Umbilical cord (tissue), 2 donors: Measurements from ENCODE around the gene ABLIM2. TPM values are rescaled to one million over a fixed set of nuclear protein-coding genes. Genes with fewer than 3 reads are reported as not detected.

Experiments used
- DNase-seq: peaks from one replicate; pipeline ENCODE4 v3.0.0-alpha.2; 2015; ENCODE audit warnings: low spot score
- total RNA-seq: library from RNA; depleted of rRNA; stranded (reverse); fragments of >200 nt; gene quantifications from one replicate; pipeline ENCODE4 v1.2.3, GENCODE V29; 2014; ENCODE audit warnings: low replicate concordance; ENCODE audit not compliant: insufficient read depth

The ABLIM2 gene
- total RNA-seq, 1 donor from 2014 or later, result 0.96 TPM

DNA sequence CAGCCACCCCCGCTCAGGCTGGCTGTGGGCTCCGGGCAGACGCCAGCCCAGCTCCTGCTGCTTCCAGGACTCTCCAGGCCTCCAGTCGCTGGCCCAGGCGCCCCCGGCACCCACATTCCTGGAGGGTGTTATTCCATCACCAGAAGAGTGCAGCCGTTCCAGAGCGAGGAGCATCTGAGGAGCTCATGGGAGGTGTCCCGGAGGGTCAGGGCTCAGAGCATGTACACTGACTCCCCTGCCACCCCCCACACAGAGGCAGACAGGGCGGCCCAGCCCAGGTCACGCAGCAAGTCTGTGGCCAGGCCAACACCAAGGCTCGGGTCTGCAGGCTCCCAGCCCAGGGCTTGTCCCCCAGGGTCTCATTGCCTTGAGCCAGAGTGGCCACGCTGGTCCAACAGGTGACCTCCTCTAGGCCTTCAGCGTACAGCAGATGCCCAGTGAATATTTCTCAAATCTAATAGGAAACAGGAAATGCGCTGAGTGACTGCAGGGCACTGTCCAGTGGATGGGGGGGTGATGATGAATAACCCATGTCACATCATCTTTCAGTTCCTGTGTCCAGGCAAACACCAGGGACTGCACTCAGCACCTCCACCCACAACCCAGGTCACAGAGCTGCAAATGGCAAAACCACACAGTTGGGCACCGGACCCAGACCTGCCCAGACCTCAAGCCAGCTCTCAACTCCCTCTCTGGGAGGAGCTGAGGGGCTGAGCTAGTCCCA is 37.2 kb downstream of the ABLIM2 start:
- no peak for DNase-seq

DNA sequence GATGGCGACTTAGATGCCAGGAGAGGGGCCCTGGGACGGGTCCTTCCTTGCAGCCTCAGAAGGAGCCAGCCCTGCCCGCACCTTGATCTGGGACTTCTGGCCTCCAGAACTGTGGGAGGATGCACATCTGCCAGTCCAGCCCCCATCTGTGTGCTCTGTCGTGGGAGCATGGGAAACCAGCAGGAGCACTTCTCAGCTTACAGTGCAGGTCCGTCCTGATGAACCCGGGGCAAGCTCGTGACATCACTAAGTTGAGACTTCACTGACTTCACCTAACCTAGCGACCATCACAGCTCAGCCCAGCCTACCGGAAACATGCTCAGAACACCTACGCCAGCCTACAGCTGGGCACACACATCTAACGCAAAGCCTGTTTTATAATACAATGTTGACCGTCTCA is 38.1 kb downstream of the ABLIM2 start:
- no peak for DNase-seq

DNA sequence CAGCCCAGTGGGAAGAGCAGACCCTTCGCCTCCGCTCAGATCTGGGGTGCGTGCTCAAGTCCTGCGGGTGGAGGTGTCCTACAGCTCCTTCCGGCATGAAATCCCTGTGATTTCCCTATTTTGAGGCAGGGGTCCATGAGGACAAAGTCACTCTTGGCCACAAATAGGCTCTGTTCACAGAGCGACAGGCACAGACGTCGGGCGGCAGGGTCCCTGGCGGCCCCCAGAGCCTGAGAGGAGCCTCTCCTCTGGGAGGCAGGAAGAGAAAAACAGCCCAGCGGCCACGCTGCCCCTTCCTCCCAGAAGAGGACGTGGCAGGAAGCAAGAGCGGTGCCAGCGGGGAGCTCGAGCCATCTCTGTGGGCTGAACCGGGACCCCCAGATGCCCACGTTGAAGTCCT is 38.7 kb downstream of the ABLIM2 start:
- DNase-seq, result no peak

DNA sequence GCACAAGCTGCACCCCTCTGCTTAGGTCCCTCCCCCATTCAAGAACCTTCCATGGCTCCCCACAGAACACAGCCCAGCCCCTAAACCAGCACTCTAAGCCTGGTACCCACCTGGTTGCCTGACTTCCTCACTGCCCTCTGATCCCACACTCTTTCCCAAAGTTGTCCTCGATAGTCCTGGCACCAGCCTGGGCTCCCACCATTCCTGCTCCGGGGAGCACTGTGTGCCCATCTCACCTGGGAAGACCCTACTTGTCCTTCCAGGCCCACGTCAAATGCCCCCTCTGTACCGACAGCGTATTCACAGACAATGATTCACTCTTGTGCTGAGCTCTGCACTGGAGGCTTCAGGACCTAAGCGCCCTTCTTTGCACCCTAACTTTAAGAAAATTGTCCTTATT is 40.1 kb downstream of the ABLIM2 start:
- DNase-seq, result no peak

DNA sequence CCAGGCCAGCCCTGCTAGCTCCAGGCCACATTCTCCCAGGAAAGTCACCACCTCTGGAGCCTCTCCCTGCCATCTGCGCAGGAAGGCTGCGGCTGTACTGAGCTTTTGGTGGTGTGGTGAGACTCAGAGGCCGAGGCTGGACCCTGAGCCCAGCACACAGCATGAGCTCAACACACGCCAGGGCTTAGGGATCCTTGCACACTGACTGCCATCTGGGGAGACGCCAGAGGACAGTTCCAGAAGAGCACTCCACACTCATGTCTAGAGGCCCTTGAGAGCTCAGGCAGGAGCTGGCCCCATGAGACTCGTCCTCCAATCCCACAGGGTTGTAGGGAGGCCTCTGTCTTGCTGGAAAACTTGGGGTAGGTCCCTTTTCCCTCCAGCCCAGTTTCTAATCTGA is 40.6 kb downstream of the ABLIM2 start:
- no peak for DNase-seq

DNA sequence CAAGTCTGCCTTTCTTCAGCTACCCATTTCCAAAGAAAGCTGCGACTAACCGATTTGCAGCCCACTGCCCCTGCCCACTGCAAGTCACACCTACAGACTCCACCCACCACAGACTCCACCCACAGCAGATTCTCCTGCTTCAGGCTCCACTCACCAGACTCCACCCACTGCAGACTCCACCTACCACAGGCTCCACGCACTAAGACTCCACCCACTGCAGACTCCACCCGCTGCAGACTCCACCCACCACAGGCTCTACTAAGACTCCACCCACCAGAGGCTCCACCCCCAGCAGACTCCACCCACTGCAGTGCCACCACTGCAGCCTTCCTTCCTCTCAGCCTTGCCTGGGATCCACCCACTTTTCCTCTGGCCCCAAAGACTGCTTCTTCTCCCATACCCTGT is 41.3 kb downstream of the ABLIM2 start:
- DNase-seq, result no peak

DNA sequence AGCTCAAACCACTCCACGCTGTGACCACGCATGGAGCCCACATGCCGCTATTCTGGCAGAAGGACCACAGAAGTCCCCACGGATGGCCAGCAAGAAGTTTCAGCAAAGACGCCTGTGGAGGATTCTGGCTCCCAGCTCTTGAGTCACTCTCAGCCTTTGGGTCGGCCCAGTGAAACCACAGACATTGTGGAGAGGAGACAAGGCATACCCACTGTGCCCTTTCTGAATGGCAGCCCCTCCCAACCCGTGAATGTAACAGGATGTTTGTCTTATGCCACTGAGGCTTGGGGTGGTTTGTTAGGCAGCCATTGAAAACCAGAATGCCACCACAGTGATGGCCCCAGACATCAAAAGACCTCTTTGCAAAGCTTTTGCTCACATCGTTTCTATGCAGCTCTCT is 42.7 kb downstream of the ABLIM2 start:
- DNase-seq, result no peak

DNA sequence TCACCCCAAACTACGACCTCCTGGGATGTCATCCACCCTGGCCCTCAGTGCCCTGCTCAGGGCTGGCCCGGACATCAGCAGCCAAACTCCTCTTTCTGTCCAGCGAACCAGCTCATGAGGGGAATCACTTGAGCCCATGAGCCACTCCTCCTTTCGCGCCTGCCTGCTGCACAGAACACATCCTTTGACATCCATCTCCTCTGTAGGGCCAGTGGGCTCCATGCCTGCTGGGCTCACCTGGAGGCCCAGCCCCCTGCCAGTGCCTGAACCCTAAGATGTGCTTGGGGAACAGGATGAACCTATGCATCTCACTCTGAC is 43.5 kb downstream of the ABLIM2 start:
- no peak for DNase-seq

DNA sequence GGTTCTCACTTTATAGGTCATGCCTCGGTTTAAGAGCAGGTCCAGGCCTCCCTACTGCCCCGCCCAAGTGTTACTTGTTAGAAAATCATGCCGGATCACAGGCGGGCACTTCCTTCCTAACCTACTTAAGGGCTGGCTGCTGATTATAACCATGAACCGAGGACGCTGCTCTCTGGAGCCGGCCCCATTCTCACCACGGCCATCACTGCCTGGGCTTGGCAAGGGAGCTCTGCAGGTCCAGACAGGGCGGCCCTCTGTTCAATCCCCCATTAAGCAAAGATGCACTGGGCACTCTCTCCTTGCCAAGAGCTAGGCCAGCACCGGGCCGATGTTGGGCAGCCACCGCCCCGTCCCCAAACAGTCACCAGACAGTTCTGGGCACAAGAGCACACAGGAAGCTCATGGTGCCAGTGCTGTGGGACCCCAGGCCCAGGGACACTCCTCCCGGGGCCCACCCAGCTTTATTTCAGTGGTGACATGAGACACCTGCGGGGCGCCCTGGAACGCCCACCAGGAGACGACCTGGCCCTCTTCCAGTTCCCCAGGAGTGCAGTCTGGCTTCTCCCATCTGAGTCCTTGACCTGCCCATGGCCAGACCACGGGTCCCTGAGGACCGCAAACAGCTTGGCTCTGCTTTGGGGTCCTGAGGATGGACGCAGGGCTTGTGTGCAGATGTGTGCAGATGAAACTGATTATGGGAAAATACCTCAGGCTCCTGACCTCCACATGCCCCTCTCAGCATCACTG is 44.0 kb downstream of the ABLIM2 start:
- DNase-seq, result no peak

DNA sequence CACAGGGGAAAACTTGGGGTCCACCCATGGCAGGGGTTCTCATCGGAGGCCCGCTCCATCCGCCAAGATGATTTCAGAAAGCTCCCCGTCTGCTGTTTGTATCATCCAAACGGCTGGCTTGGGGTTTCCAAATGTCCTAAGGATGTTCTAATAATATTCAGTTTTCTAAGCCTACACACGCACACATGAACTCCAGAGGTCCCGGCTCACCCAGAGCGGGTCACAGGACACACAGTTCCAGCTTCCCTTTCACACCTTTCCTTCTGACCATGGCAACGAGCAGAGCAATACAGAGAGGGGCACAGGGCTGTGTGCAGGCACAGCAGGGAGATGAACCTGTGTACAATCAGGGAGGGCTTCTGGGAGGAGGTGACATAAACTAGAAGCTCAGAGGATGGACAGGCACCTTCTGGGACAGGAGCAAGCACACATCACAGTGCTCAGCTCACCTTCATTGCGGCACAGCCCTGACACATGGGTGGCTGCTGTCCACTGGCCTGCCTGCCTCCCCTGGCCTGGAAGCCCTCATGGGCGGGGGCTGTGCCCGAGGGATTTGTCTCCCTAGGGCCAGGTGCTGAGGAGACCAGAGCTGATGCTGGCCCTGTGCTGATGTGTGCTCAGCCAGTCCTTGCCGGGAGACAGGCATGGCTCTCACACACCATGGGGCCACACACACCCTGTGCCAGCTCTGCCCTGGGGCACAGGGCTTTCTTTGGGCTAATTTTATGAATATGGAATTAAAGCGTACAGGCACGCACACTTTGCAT is 44.8 kb downstream of the ABLIM2 start:
- no peak for DNase-seq

DNA sequence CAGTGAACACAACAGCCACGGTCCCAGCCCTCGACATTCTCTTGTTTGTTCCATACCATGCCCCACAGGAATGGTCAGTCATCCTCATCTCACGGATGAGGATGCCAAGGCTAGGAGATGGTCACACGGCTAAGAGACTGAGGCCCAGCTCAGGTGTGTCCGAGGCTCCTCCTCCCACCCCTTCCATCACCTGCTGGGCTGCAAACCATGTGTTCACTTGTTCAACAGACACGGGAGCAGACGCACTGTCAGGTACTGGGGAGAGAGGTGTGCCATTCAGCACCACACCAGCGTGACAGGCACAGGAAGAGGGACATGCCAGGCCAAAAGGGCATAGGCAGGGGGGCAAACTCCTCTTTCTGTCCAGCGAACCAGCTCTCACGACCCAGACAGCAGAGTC is 45.9 kb downstream of the ABLIM2 start:
- DNase-seq, result no peak

DNA sequence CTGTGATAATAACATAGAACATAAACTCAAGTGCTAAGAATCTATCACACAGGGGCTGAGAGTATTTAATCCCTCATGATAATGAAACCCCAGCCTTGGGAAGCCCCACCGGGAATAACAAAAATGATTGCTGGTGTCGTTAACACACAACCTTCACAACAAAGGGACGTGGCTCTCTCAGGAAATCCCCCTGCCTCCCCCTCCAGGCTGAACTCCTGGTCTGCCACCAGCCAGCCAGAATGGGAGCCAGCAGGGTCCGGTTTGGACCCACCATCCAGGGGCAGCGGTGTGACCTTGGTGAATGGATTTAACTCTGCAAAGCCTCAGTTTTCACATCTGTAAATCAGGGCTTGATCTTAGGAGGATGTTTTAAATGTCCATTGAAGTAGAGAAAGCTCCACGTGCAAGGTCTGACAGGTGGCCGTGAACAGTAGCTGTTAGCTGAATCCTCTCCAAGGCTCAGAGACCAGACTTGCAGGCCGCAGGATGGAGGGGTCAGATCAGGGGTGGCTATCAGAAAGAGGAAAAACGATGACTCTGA is 46.5 kb downstream of the ABLIM2 start:
- no peak for DNase-seq

DNA sequence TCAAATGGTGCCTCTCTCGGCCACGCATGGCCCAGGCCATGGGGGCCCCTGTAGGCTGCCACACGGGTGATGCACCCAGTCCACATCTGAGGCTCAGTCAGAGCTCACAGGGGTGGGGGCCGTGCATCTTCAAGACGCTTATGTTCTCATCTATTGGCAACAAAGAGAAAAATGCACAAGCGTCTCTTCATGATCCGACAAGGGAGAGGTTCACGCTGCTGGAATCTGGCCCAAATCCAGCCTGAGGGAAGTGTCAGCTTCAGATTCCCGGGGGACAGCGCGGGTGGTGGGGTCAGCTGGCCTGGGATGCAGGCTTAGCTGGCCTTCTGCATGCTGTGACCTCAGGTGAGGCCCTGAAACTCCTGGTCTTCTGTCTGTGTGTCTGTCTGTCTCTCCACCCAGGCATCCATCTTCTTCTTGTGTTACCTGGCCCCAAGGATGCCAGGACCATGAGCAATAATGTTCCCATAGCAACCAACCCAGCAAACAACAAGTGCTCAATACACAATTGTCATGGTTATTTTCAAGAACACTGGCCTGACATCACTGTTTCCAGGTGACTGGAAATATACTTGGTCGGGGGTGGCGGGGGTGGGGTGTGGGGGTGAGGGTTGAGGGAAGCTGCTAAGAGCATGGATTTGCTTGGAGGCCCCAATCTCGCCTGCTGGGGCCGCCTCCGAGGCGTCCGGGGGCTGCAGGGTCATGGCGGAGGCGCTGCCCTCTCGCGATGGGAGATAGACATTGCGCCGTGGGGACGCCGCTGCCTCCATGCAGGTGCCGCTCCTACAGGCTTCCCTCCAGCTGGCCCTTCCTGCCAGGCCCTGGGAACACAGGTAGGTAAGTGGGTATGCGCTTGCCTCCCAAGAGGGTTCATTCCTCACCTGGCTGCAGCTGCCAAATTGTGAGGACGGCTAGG is 48.3 kb downstream of the ABLIM2 start:
- peak; percentile 32 for DNase-seq

DNA sequence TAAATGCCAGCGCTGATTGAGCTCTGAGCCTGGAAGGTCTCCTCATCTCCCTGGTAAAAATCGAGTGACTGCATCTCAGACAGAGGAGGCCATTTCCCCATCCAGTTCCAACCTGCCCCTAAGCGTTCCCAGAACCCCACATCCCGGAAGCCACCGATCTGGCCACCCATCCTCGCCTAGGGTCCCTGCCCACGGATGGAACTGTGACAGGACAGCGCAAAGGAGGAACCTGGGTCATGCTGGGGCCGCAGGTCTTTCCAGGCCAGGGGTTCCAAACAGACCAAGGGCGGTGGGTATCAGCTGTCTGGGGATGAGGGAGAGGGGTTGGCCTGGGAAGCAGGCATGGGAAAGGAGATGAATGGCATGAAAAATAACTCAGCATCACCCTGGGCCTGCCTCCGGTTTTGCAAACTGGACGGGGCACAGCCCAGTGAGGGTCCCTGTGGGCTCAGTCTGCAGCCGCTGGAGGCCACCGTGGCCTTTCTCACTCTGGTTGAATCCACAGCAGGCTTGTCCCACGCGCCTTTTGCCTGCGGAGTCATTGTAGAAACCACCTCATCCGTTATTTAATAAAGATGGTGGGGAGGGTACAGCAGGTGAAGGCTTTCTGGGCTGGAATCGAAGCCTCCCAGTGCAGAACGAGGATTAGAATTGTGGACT is 49.1 kb downstream of the ABLIM2 start:
- no peak for DNase-seq

DNA sequence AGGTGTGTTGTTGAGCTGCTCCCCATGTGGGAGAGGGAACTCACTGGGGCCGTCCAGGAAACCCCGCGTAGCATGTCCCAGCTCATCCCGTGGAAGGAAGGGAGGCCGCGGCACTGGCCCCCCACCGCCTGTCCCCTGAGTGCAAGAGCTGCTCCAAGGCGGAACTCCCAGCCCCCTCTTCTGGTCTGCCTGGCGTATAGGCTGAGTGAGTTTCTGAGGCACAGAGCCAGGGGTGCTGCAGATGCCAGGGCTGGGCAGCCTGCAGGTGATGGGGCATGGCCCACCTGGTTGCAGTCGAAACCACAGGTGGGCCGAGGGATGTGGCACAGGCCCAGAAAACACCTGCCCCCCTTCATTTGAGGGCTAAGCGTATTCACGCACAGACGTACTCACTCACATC is 49.6 kb downstream of the ABLIM2 start:
- no peak for DNase-seq

DNA sequence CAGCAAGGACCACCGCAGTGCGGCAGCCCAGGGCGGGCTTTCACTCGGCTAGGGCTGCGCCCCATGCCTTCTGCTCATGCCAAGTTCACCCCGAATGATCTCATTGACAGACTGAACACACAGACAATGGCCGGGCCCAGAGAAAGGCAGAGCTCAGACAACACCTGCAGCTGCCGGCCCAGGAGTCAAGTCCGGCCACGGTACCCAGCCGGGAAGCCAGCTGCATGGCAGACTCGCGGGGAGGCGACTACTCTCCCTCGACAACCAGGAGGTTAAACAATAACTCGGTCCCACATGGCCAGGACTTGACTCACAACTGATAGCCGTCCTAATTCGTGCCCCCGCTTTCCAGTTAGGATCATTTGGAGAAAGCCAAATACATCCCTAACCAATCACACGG is 50.4 kb downstream of the ABLIM2 start:
- DNase-seq, result no peak

DNA sequence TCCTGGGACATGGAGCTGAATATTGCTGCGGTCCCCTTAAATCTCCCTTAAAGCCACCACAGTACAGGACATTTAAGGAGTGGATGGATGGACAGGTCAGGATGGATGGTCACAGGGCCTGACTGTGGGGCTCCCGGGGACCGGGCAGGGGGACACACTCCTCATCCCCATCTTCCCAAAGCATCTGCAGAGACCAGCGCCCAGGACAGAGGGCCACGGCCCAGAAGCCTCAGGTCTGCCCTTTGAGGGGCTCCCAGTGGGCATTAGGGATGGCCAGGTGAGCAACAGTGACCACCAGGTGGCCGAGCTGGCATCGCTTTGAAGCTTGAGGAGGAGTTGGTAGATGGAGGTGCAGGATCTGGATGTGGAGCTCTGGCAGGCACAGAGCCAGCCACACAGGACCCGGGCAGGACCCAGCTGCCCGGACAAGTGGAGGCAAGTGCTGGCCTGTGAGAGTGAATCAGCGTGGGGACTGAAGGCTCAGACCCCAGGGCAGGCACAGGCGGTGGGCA is 51.4 kb downstream of the ABLIM2 start:
- no peak for DNase-seq

DNA sequence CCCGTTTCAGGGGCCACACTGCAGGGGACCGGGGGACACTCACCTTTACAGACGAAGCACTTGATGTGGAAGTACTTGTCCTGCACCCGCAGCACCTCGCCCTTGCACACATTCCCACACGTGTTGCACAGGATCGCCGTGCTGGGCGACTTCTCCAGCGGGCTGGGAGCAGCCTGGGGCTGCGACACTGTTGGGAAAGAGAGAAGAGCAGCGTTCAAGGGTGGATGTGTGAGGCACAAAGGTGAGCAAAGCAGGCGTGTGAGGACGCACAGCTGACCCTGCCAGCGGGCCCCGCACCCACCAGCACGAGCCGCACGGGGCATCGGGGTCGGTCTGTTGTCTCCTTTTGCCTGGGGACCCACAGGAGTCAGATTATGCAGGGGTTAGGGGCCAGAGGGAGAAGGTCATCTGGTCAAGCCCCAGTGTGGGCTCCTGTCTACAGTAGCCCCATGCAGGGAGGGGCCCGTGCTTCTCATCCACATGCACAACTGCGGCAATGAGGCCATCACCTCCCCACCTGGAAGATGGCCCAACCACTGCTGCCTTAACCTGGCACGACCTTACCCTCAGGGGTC is 52.1 kb downstream of the ABLIM2 start:
- DNase-seq, result no peak

DNA sequence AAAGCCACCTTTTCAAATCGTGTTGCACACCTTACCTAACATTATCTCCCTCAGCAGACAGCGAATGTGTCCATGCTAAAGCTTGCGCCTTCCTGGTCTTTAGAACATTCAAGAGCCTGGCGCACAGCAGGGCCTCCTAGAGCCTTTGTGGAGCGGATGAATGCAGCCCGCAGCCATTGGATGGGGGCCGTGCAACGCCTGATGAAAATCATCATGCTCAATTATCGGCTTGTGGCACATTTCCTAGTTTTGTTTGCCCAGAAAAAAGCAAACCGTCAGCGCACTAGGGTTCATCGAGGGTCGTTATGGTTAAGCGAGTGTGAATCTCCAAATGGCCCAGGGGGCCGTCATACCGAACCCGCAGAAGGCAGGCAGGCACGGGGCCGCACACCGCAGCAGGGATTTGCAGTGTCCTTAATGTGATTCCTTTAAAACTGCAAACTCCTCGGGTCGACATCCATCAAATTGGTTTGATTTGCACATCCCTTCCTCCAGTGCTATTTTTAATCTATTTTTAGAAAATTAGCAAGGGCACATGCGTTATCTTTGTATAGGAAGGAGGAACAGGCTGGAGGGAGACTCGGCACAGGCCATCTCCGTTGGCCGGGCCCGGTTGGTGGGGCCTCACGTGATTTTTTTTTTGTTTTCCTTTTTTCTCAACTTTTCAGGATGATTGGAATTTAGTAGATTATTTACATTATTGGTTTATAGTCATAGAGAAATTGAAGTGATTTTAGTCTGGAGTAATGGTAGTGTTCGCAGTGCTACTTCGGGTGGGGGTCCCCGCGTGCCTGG is 53.1 kb downstream of the ABLIM2 start:
- no peak for DNase-seq
